Endothelial cell (in vitro differentiated cells): ENCODE data around the gene CSNK1E. TPM values are rescaled to one million over a fixed set of nuclear protein-coding genes. Genes with fewer than 3 reads are reported as not detected.
A peak's percentile ranks its signal among the peaks of the same experiment; 100 is the strongest.

Experiments
- DNase-seq: peaks from one replicate; pipeline ENCODE4 v3.0.0; 2021; ENCODE audit warnings: low spot score
- H3K27ac Mint-ChIP-seq: one replicate; pipeline ENCODE4 v1.8.0; 2021; ENCODE audit warnings: mixed read lengths, inconsistent platforms; ENCODE audit not compliant: unreplicated experiment
- H3K27me3 Mint-ChIP-seq: one replicate; pipeline ENCODE4 v1.8.0; 2021; ENCODE audit warnings: mild to moderate bottlenecking, moderate library complexity, mixed read lengths, inconsistent platforms; ENCODE audit not compliant: unreplicated experiment
- H3K36me3 Mint-ChIP-seq: one replicate; pipeline ENCODE4 v1.8.0; 2021; ENCODE audit warnings: mild to moderate bottlenecking, low read depth, mixed read lengths, inconsistent platforms; ENCODE audit not compliant: unreplicated experiment
- H3K4me1 Mint-ChIP-seq: one replicate; pipeline ENCODE4 v1.8.0; 2021; ENCODE audit warnings: mild to moderate bottlenecking, mixed read lengths, inconsistent platforms; ENCODE audit not compliant: unreplicated experiment
- H3K4me3 Mint-ChIP-seq: one replicate; pipeline ENCODE4 v1.8.0; 2021; ENCODE audit warnings: mild to moderate bottlenecking, mixed read lengths, inconsistent platforms; ENCODE audit not compliant: unreplicated experiment
- H3K9me3 Mint-ChIP-seq: one replicate; pipeline ENCODE4 v1.8.0; 2021; ENCODE audit warnings: mixed read lengths, inconsistent platforms; ENCODE audit not compliant: unreplicated experiment
- total RNA-seq: library from RNA; stranded (reverse); fragmentation: NEBNext Ultra II Directional; extraction: Animal tissue kit (Norgen Biotek cat#: 25700); gene quantifications from one replicate; pipeline ENCODE4 v1.2.1, GENCODE V29; 2021; ENCODE audit not compliant: unreplicated experiment
- TF ChIP-seq, protein P1 (sequence below): fragments of 200-600 bp; sonication (generic); IDR thresholded peaks from one replicate; pipeline ENCODE4 v1.5.0; 2021; ENCODE audit warnings: antibody characterized with exemption; ENCODE audit not compliant: unreplicated experiment

Gene CSNK1E
- total RNA-seq, 1 donor from 2014 or later, result 144 TPM

- H3K36me3 Mint-ChIP-seq, result peaks cover 5% of the 10 kb centered on the region
- H3K27ac Mint-ChIP-seq, result peak overlapping the region; percentile 74
- peaks cover 6% of the 10 kb centered on the region for H3K27me3 Mint-ChIP-seq
- TF ChIP-seq, protein P1, sequence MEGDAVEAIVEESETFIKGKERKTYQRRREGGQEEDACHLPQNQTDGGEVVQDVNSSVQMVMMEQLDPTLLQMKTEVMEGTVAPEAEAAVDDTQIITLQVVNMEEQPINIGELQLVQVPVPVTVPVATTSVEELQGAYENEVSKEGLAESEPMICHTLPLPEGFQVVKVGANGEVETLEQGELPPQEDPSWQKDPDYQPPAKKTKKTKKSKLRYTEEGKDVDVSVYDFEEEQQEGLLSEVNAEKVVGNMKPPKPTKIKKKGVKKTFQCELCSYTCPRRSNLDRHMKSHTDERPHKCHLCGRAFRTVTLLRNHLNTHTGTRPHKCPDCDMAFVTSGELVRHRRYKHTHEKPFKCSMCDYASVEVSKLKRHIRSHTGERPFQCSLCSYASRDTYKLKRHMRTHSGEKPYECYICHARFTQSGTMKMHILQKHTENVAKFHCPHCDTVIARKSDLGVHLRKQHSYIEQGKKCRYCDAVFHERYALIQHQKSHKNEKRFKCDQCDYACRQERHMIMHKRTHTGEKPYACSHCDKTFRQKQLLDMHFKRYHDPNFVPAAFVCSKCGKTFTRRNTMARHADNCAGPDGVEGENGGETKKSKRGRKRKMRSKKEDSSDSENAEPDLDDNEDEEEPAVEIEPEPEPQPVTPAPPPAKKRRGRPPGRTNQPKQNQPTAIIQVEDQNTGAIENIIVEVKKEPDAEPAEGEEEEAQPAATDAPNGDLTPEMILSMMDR, result no peak
- H3K9me3 Mint-ChIP-seq, result peaks cover 4% of the 10 kb centered on the region
- H3K4me3 Mint-ChIP-seq, result no peak overlapping the region
- H3K4me1 Mint-ChIP-seq, result peaks cover 9% of the 10 kb centered on the region
- no peak for DNase-seq
Measured at GRCh38 chr22:38327805-38328204, 10.6 kb upstream of the CSNK1E start.

DNA sequence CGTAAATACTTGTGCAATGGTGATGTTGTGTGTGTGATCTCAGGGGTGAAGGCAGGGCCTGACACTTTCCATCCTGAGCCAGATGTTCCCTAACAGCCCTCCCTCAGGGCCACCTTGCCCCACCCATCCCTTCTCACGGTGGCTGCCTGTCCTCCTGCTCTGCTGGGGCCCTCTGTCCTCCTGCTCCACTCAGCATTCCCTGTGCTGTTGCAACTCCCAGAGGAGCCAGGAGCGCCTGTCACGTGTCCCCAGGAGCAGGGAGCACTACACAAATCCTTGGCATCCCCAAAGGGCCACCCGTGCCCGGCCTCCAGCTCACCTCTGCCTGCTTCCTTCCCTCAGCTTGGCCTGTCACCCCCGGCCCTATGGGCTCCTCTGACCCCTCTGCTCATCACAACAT is 10.2 kb upstream of the CSNK1E start:
- peaks cover 4% of the 10 kb centered on the region for H3K9me3 Mint-ChIP-seq
- H3K27ac Mint-ChIP-seq, result peak overlapping the region; percentile 74

GRCh38 chr22:38325587-38325986 is 8.4 kb upstream of the CSNK1E start:
- TF ChIP-seq, protein P1, result no peak
- Mint-ChIP-seq H3K9me3 (peaks cover 4% of the 10 kb centered on the region), H3K27ac (no peak overlapping the region), H3K36me3 (peaks cover 5% of the 10 kb centered on the region), H3K27me3 (peaks cover 6% of the 10 kb centered on the region), H3K4me3 (no peak overlapping the region), H3K4me1 (peaks cover 9% of the 10 kb centered on the region)
- no peak for DNase-seq

More for the DNA sequence above, 10.2 kb upstream of the CSNK1E start:
- Mint-ChIP-seq H3K36me3 (peaks cover 5% of the 10 kb centered on the region), H3K4me3 (no peak overlapping the region), H3K4me1 (peaks cover 9% of the 10 kb centered on the region), H3K27me3 (peaks cover 6% of the 10 kb centered on the region)
- no peak for DNase-seq
- TF ChIP-seq, protein P1, result no peak

DNA sequence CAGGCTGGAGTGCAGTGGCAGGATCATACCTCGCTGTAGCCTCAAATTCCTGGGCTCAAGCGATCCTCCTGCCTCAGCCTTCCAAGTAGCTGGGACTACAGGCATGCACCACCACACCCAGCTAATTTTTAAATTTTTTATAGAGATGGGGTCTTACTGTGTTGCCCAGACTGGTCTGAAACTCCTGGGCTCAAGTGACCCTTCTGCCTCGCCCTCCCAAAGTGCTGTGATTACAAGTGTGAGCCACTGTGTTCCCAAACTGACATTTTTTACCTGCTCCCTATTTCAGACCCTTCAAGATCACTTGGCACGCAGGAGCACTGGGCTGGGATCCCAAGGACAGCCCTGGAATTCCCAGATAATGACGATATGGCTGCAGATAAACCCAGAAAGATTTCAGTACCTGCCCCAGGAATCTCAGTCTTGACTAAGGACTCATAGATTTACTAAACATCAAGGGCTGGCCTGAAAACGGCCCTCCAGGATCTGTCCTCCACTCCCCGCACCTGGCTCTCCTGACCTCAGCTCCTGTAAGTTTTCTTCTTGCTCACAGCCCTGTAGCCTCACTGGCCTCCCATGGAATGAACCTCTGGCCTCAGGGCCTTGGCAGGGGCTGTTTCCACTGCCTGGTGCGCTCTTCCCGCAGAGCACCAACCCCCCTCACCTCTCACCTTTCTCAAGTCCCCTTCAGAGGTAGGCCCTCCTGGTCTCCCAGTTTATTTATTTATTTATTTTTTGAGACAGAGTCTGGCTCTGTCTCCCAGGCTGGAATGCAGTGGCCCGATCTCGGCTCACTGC is 3.6 kb upstream of the CSNK1E start:
- Mint-ChIP-seq H3K27me3 (peaks cover 22% of the 10 kb centered on the region), H3K36me3 (no peaks in the 10 kb centered on the region), H3K27ac (no peak overlapping the region), H3K4me3 (peak overlapping the region; percentile 59), H3K9me3 (no peaks in the 10 kb centered on the region), H3K4me1 (peaks cover 20% of the 10 kb centered on the region)
- DNase-seq, result no peak
- TF ChIP-seq, protein P1, result no peak
